ENCODE measurements around the gene SDF4. TPM values are rescaled to one million over a fixed set of nuclear protein-coding genes. Genes with fewer than 3 reads are reported as not detected.

The SDF4 gene
- total RNA-seq, 4 donors from 2014 or later = 29.7 to 105 (median 50.3) TPM

GRCh38 chr1:1223321-1223720, 8.5 kb downstream of the SDF4 start:
- no peaks in the 10 kb centered on the region for H3K36me3 ChIP-seq
- intact Hi-C loops (cut with DNase I; ENCODE audit: low total_unique reads) = no loop called here
- H3K27me3 ChIP-seq = no peaks in the 10 kb centered on the region

DNA sequence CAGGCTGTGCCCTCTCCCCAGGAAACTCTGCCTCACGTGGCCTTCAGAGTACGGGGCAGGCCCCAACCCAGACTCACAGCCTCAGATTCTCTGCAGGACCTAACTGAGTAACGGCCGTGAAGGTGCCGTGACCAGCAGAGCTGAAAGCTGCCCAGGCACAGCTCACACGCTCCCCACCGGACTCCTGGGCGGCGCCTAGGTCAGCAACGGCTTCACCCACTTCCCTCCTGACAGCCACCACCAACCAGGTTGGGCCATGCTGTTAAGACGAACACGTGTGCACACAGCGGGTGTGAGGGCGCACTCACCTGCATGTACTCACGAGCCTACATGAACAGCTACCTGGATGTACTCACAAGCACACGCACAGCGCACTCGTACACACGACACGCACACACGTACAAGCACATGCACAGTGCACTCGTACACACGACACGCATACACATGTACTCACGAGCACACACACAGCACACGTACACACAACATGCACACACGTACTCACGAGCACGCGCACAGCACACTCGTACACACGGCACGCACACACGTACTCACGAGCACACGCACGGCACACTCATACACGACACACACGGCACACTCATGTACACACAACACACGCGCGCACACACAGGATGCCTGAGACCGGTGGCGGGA, 9.1 kb downstream of the SDF4 start:
- Histone ChIP-seq H3K9me3 (no peaks in the 10 kb centered on the region), H3K27me3 (no peaks in the 10 kb centered on the region), H3K36me3 (no peaks in the 10 kb centered on the region), H3K4me3 (no peak overlapping the region), H3K4me1 (no peaks in the 10 kb centered on the region), H3K27ac (no peak overlapping the region)
- TF ChIP-seq, protein P1, sequence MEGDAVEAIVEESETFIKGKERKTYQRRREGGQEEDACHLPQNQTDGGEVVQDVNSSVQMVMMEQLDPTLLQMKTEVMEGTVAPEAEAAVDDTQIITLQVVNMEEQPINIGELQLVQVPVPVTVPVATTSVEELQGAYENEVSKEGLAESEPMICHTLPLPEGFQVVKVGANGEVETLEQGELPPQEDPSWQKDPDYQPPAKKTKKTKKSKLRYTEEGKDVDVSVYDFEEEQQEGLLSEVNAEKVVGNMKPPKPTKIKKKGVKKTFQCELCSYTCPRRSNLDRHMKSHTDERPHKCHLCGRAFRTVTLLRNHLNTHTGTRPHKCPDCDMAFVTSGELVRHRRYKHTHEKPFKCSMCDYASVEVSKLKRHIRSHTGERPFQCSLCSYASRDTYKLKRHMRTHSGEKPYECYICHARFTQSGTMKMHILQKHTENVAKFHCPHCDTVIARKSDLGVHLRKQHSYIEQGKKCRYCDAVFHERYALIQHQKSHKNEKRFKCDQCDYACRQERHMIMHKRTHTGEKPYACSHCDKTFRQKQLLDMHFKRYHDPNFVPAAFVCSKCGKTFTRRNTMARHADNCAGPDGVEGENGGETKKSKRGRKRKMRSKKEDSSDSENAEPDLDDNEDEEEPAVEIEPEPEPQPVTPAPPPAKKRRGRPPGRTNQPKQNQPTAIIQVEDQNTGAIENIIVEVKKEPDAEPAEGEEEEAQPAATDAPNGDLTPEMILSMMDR (IDR thresholded peaks at IDR 0.05) = no peak
- no peak for TF ChIP-seq POLR2A (IDR thresholded peaks at IDR 0.05)
- DNase-seq = no peak
- intact Hi-C loops (cut with DNase I; ENCODE audit: low total_unique reads) = no loop called here

More at GRCh38 chr1:1223321-1223720, 8.5 kb downstream of the SDF4 start:
- DNase-seq = no peak
- TF ChIP-seq, protein P1 (IDR thresholded peaks at IDR 0.05) = no peak
- no peak for TF ChIP-seq POLR2A (IDR thresholded peaks at IDR 0.05)
- Histone ChIP-seq H3K4me3 (no peak overlapping the region), H3K9me3 (no peaks in the 10 kb centered on the region), H3K4me1 (no peaks in the 10 kb centered on the region), H3K27ac (no peak overlapping the region)

- Histone ChIP-seq H3K4me1 (no peaks in the 10 kb centered on the region), H3K4me3 (no peak overlapping the region), H3K27ac (no peak overlapping the region), H3K36me3 (no peaks in the 10 kb centered on the region), H3K9me3 (no peaks in the 10 kb centered on the region), H3K27me3 (no peaks in the 10 kb centered on the region)
- DNase-seq = no peak
- intact Hi-C loops (cut with DNase I; ENCODE audit: low total_unique reads) = no loop called here
- no peak for TF ChIP-seq POLR2A (IDR thresholded peaks at IDR 0.05)
- TF ChIP-seq, protein P1 (IDR thresholded peaks at IDR 0.05) = no peak
Observed at GRCh38 chr1:1221887-1222574, 9.8 kb downstream of the SDF4 start.

- no peaks in the 10 kb centered on the region for H3K27me3 ChIP-seq
- intact Hi-C loops (cut with DNase I; ENCODE audit: low total_unique reads) = no loop called here
- H3K27ac ChIP-seq = no peak overlapping the region
- TF ChIP-seq, protein P1 (IDR thresholded peaks at IDR 0.05) = no peak
- no peak for TF ChIP-seq POLR2A (IDR thresholded peaks at IDR 0.05)
- no peaks in the 10 kb centered on the region for H3K4me1 ChIP-seq
- no peaks in the 10 kb centered on the region for H3K36me3 ChIP-seq
- no peaks in the 10 kb centered on the region for H3K9me3 ChIP-seq
- no peak for DNase-seq
- H3K4me3 ChIP-seq = no peak overlapping the region
Observed at GRCh38 chr1:1220197-1220596, 11.6 kb downstream of the SDF4 start.

GRCh38 chr1:1219341-1219740, 12.5 kb downstream of the SDF4 start:
- DNase-seq = no peak
- Histone ChIP-seq H3K4me3 (no peak overlapping the region), H3K27ac (no peak overlapping the region), H3K27me3 (no peaks in the 10 kb centered on the region), H3K4me1 (no peaks in the 10 kb centered on the region), H3K9me3 (no peaks in the 10 kb centered on the region), H3K36me3 (no peaks in the 10 kb centered on the region)
- intact Hi-C loops (cut with DNase I; ENCODE audit: low total_unique reads) = no loop called here
- TF ChIP-seq, protein P1 (IDR thresholded peaks at IDR 0.05) = no peak
- TF ChIP-seq POLR2A (IDR thresholded peaks at IDR 0.05) = no peak
